Left colon (tissue), 2 donors: ENCODE data around the gene EID2. TPM values are rescaled to one million over a fixed set of nuclear protein-coding genes. Genes with fewer than 3 reads are reported as not detected.

Source experiments
- ATAC-seq: fragments of 200-7000 bp; cut with Tn5 transposase; one replicate; pipeline ENCODE4 v1.9.1; 2020; ENCODE audit warnings: mild to moderate bottlenecking, moderate library complexity
- DNase-seq, 2 donors: peaks; one replicate each; pipeline ENCODE4 v3.0.0-alpha.2; 2020
- intact Hi-C, 2 donors: fragments of 100-400 bp; cut with DNase I in 1 of 2; cut with micrococcal nuclease in 1 of 2; formaldehyde crosslinking; loops; one replicate each; pipeline versions ENCODE4 v1.11.2 to v1.14.0; 2022; cut with DNase I, micrococcal nuclease
- total RNA-seq, 2 donors: library from RNA; stranded (reverse); fragmentation: NEBNext Ultra II Directional; extraction: Animal tissue kit (Norgen Biotek cat#: 25700); gene quantifications; one replicate each; pipeline ENCODE4 v1.2.1, GENCODE V29; 2021
- donor health status: DM: no; HTN: no; CAD: no.
- donor health status: DM: yes; HTN: yes; CAD: no.

EID2 gene
- total RNA-seq, 2 donors from 2014 or later = 10.4 to 10.6 TPM

DNA sequence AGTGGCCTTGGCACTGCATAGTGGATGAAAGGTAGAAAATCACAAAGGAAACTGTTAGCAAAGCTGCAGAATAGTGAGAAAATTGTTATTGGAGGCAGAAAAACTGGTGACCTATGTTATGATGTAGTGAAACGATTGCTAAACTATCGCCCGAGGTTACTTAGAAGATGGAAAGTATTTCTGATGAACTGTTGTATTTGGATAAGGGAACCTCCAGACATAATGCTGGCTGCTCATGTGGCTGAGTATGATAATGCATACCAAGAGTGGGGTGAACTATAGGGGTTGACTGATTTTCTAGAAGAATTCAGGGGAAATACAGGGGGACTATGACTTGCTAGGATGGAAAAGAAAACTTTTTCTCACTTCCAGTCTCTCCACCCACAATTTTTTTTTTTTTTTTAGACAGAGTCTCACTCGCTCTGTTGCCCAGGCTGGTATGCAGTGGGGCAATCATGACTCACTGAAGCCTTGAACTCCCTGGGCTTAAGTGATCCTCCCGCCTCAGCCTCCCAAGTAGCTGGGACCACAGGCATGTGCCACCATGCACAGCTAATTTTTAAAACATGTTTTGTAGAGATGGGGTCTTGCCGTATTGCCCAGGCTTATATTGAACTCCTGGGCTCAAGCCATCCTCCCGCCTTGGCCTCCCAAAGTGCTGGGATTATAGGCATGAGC, 4.4 kb upstream of the EID2 start:
- intact Hi-C loops = no loop called here
- no peak for DNase-seq

DNA sequence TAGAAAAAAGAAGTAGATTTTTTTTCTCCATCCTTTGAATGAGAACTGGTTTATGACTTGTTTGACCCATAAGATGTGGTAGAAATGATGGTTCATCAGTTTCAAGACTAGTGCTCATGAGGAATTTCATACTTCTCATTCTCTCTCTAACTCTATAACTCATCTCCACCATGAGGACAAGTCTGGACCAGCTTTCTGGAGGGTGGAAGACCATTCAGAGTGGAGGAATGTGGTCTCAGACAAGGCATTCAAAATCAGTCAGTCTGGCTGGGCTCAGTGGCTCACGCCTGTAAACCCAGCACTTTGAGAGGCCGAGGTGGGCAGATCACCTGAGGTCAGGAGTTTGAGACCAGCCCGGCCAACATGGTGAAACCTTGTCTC, 3.5 kb upstream of the EID2 start:
- ATAC-seq (no peak), DNase-seq (no peak)
- intact Hi-C loops = no loop called here

More for the DNA sequence above, 4.4 kb upstream of the EID2 start:
- ATAC-seq = no peak

- intact Hi-C loops = no loop called here
- no peak for DNase-seq
- ATAC-seq = no peak
These were observed 2.2 kb upstream of the EID2 start for GRCh38 chr19:39542206-39542605.

DNA sequence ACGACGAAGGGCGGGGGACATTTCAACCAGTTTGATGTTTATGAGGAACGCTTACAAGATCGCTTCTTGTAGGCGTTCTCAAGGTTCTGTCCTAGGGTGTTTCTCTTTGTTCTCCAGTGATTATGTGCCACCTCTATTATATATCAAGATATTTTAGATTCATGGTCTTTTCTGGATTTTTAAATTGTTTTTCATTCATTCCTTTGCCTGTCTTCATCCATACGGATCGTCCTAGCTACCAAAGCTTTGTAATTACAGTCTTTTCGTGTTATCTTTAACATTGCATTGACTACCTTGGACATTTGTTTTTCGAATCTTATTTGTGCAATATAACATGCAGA, 342 bp upstream of the EID2 start:
- DNase-seq = no peak
- ATAC-seq = no peak

DNA sequence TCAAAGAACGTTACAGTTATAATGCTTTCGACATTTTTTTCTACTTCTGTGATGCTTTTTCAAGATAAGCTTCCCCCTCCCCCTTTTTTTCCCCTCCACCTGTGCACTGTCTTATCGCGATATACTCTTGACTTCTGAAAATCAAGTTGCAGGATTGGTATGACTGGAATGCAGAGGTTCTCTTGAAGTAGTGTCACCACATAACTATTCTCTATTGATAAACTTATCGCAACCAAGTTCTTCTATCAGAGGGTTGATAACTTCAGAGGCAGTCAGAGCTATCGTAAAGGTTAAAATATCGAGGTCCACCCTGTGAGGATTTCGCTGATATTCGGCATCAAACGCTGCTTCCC, 820 bp downstream of the EID2 start:
- intact Hi-C loops = loop anchor here in 1 of 2 donors (10.0 kb wide), 2 partner anchors 64 to 94 kb away; partner anchors contain the start of gene SUPT5H
- DNase-seq = no peak
- no peak for ATAC-seq

More for the DNA sequence above, 342 bp upstream of the EID2 start:
- intact Hi-C loops = no loop called here

DNA sequence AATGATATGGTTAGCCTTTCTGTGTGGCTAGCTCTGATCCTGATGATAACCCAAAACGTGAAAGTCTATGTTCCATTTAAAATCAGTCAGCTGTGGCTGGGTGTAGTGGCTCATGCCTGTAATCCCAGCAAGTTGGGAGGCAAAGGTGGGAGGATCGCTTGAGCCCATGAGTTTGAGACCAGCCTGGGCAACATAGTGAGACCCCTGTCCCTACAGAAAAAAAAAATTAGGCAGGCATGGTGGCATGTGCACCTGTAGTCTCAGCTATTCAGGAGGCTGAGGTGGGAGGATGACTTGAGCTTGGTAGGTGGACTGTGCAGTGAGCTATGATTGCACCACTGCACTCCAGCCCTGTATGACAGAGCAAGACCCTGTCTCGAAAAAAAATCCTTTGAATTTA, 6.2 kb downstream of the EID2 start:
- DNase-seq (no peak), ATAC-seq (no peak)
- intact Hi-C loops = loop anchor here in 1 of 2 donors (10.0 kb wide), 2 partner anchors 59 to 89 kb away; partner anchors contain the start of gene SUPT5H

GRCh38 chr19:39533003-39533512, 6.9 kb downstream of the EID2 start:
- intact Hi-C loops = loop anchor here in 1 of 2 donors (10.0 kb wide), 2 partner anchors 58 to 88 kb away; partner anchors contain the start of gene SUPT5H
- no peak for DNase-seq
- peak; percentile 14 for ATAC-seq

DNA sequence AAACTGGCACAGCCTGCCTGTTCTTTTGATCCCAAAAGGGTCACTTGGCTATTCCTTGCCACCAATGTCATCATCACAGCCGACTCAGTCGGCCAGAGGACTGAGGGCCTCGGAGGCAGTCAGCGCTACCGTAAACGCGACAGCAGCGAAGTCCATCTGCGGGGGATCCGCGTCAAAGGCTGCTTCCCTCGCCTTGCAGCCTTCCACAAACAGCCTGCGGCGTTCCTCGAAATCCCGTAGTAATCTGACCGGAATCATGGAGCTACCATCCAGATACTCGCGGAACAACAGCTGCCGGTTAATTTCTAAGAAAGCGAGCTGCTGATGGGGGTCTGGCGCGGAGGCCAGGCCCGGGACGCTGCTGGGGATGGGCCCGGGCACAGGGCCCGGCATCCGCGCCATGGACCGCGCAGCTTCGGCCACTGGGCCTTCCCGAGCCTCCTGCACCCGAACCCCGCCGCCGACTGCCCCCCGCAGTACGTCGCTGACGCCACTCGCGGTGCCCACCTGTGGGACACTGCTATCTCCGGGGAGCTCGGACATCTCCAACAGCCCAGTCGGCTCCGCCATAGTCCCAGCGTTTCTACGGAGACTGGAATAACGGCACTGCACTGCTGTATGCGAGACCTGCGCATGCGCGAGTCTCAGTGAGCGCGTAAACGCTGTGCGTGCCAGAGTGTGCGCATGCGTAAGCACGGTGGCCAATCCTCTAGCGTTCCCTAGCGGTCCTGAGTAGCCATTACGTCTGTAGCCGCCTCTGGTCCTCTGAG, 7.5 kb downstream of the EID2 start, which contains the start of gene EID2B:
Gene EID2B (minus strand): TSS at position 620 of the 770 bp plus-strand sequence. CDS start 50 bp downstream, at position 570.
- intact Hi-C loops = loop anchor here in 1 of 2 donors (10.0 kb wide), 2 partner anchors 58 to 88 kb away; partner anchors contain the start of gene SUPT5H
- DNase-seq (peak; percentile 92 to 96), ATAC-seq (peak; percentile 98)

DNA sequence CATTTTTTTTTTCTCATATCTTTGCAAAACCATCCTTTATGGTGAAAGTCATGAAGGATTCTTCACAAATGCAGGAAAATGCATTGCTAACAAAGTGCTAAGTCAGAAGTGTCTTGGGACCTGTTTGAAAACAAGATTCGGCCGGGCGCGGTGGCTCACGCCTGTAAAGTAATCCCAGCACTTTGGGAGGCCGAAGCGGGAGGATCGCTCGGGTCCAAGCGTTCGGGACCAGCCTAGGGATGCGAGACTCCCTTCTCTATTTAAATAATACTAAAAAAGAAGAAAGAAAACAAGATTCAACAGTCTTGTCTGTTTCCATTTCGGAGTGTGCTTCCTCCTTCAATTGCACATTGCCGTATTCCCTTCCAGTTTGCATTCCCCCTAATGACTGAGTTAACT, 8.1 kb downstream of the EID2 start:
- intact Hi-C loops = loop anchor here in 1 of 2 donors (10.0 kb wide), 2 partner anchors 57 to 87 kb away; partner anchors contain the start of gene SUPT5H
- DNase-seq = no peak
- no peak for ATAC-seq

DNA sequence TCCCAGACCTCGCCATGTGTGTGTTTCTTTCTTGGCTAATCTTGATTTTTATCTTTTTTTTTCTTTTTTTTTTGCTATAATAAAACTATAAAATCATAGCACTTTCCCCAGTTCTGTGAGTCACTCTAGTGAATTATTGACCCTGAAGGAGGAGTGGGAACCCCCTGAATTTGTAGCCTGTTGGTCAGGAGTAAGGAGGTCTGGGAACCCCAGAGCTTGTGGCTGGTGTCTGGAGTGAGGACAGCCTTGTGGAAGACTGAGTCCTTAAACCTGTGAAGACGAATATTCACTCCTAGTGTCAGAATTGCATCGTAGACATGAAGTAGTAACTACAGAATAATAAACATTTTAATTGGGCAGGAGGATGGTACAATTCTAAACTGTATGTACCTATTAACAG, 14.8 kb downstream of the EID2 start:
- ATAC-seq (no peak), DNase-seq (no peak)
- intact Hi-C loops = no loop called here

- ATAC-seq = peak; percentile 72
- peak in 1 of 2 donors; percentile 50 for DNase-seq
- intact Hi-C loops = no loop called here
These were observed 15.5 kb downstream of the EID2 start for GRCh38 chr19:39524495-39524894.

GRCh38 chr19:39520541-39521484, 19.1 kb downstream of the EID2 start:
- ATAC-seq (no peak), DNase-seq (no peak)
- intact Hi-C loops = no loop called here

GRCh38 chr19:39518975-39519374, 21.0 kb downstream of the EID2 start:
- ATAC-seq (no peak), DNase-seq (no peak)
- intact Hi-C loops = no loop called here

DNA sequence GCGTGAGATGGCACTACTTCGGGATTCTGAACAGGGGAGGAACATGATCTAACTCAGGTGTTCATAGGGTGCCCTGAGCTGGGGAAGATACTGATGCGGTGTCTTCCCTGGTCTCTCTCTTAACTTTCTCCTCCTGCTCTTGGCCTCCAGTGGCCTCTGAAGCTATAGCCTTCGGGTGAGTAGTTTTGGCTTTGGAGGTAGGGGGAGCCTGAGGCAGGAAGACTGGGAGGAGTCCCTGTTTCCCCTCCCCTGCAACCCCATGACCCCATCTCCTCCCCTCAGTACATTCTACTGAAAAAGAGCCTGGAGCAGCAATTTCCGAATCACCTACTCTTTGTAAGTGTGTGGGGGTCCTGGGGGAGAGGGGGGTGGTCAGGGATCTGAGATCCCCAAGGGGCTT, 21.5 kb downstream of the EID2 start:
- ATAC-seq = no peak
- intact Hi-C loops = no loop called here
- DNase-seq = no peak

- ATAC-seq (no peak), DNase-seq (no peak)
- intact Hi-C loops = no loop called here
These were observed 22.5 kb downstream of the EID2 start for GRCh38 chr19:39517432-39517831.

- intact Hi-C loops = no loop called here
- no peak for ATAC-seq
- no peak for DNase-seq
These were observed 23.7 kb downstream of the EID2 start for GRCh38 chr19:39516270-39516669.

- intact Hi-C loops = no loop called here
- ATAC-seq (no peak), DNase-seq (no peak)
These were observed 24.3 kb downstream of the EID2 start for GRCh38 chr19:39515551-39516191.

DNA sequence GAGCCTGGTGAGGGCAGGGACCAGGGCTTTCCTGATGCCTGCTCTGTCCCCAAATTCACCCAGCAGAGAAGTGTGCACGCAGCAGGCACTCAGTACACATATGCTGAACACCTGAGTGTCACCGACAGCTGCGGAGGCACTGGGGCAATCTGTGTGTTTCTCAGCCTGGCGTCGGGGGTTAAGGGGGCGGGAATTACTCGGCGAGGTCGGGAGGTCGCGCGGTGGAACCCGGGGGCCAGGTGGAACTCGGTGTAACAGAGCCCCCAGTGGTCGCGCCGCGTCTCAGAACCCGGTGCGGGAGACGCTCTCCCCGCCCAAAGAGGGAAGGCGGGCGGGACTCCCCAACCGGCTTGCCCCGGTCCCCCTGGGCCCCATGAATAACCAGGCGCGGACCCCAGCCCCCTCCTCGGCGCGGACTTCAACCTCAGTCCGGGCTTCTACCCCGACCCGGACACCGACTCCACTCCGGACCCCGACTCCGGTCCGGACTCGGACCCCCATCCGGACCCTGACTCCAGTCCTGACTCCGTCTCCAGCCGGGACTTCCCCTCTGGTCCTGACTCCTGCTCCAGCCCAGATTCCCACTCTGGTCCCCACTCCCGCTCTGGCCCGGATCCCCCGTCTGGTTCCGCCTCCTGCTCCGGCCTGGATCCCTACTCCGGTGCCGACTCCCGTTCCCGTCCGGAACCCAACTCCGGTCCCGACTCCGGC, 25.0 kb downstream of the EID2 start, which contains the start of gene SELENOV:
Gene SELENOV (plus strand): TSS at position 300 of the 711 bp plus-strand sequence. CDS start 74 bp downstream, at position 374.
- ATAC-seq (no peak), DNase-seq (no peak)
- intact Hi-C loops = no loop called here
